ENCODE results near the gene PRKD2.

- TF ChIP-seq CTCF (IDR thresholded peaks at IDR 0.05; ENCODE audit: low read depth, low read length, missing input control) (no peak), ATF3 (IDR thresholded peaks at IDR 0.05) (no peak), JUND (IDR thresholded peaks at IDR 0.05) (no peak), YY1 (IDR thresholded peaks at IDR 0.05) (no peak), REST (IDR thresholded peaks at IDR 0.05) (no peak), HNF4G (IDR thresholded peaks at IDR 0.05) (no peak), RXRA (IDR thresholded peaks at IDR 0.05) (no peak), MAX (IDR thresholded peaks at IDR 0.05) (no peak), RAD21 (IDR thresholded peaks at IDR 0.05) (no peak), GABPA (IDR thresholded peaks at IDR 0.05 in 1 of 2, conservative IDR thresholded peaks at IDR 0.05 in 1 of 2) (no peak)
Measured at GRCh38 chr19:46646402-46646801, 70.5 kb downstream of the PRKD2 start.

All from liver (tissue), 3 donors.